Natural killer cell (primary cell): ENCODE results near the gene CST3. TPM values are rescaled to one million over a fixed set of nuclear protein-coding genes. Genes with fewer than 3 reads are reported as not detected.

ENCODE experiments used
- ATAC-seq, 3 donors: fragments of 150-1000 bp in 2 of 3; fragments of 200-7000 bp in 1 of 3; cut with Tn5 transposase; 1 replicate in 1 of 3; 2 replicates in 2 of 3; pipeline ENCODE4 v1.10.0; 2021; ENCODE audit warnings: mild to moderate bottlenecking in 2 of 3, moderate library complexity in 2 of 3
- DNase-seq, 2 donors: peaks; one replicate each; pipeline versions ENCODE4 v3.0.0 to v3.0.0-alpha.2; 2013 to 2021; ENCODE audit warnings: mixed read lengths in 1 of 2
- H3K27ac ChIP-seq: one replicate; pipeline ENCODE4 v1.5.1; 2013; ENCODE audit warnings: mild to moderate bottlenecking, low read length
- H3K27me3 ChIP-seq: one replicate; pipeline ENCODE4 v1.6.1; 2013; ENCODE audit warnings: low read length; ENCODE audit not compliant: control insufficient read depth, insufficient read depth
- H3K36me3 ChIP-seq: one replicate; pipeline ENCODE4 v1.6.1; 2013; ENCODE audit warnings: low read length; ENCODE audit not compliant: control insufficient read depth, insufficient read depth
- H3K4me1 ChIP-seq: one replicate; pipeline ENCODE4 v1.6.1; 2013; ENCODE audit warnings: low read length; ENCODE audit not compliant: control insufficient read depth, insufficient read depth
- H3K4me3 ChIP-seq: one replicate; pipeline ENCODE4 v1.5.1; 2013; ENCODE audit warnings: low read length
- H3K9me3 ChIP-seq: one replicate; pipeline ENCODE4 v1.6.1; 2013; ENCODE audit warnings: low read length; ENCODE audit not compliant: control insufficient read depth, insufficient read depth
- H3K27ac Mint-ChIP-seq, 2 donors: one replicate each; pipeline ENCODE4 v1.8.0; 2022; ENCODE audit warnings: mild to moderate bottlenecking in 2 of 2, mixed read lengths in 2 of 2, moderate library complexity in 1 of 2
- H3K27me3 Mint-ChIP-seq, 2 donors: one replicate each; pipeline ENCODE4 v1.8.0; 2022; ENCODE audit warnings: low read depth in 2 of 2, mixed read lengths in 2 of 2
- H3K36me3 Mint-ChIP-seq: one replicate; pipeline ENCODE4 v1.8.0; 2022; ENCODE audit warnings: mixed read lengths
- H3K4me1 Mint-ChIP-seq, 2 donors: one replicate each; pipeline ENCODE4 v1.8.0; 2022; ENCODE audit warnings: mixed read lengths in 2 of 2
- H3K4me3 Mint-ChIP-seq: one replicate; pipeline ENCODE4 v1.8.0; 2022; ENCODE audit warnings: mild to moderate bottlenecking, moderate library complexity, mixed read lengths
- H3K9me3 Mint-ChIP-seq, 2 donors: one replicate each; pipeline ENCODE4 v1.8.0; 2022; ENCODE audit warnings: mixed read lengths in 2 of 2
- WGBS: methylation state at CpG from one replicate; pipeline ENCODE4 v1.1.7; 2013; ENCODE audit warnings: missing lambda C conversion rate; ENCODE audit not compliant: insufficient coverage; 5-methylcytosine and 5-hydroxymethylcytosine counted together
- intact Hi-C: fragments of 100-400 bp; cut with micrococcal nuclease; formaldehyde crosslinking; loops from one replicate; pipeline ENCODE4 v1.14.2; 2022
- total RNA-seq, 4 donors: library from RNA; stranded (reverse); fragments of 120-200 nt in 1 of 4; gene quantifications; one replicate each; pipeline versions ENCODE4 v1.2.3 to v1.2.4, GENCODE V29; 2013 to 2022
- TF ChIP-seq, protein P1 (sequence below): fragments of 200-600 bp; IDR thresholded peaks from one replicate; pipeline ENCODE4 v1.8.0; 2022; ENCODE audit warnings: antibody characterized with exemption

The CST3 gene
- total RNA-seq, 3 donors from 2014 or later (not counting 1 experiment from before 2014, with no cell fraction given) = 30.0 to 118 (median 83.8) TPM

GRCh38 chr20:23668477-23668951, 30.8 kb upstream of the CST3 start:
- 34% methylated on average over 4 of the region's 4 CpGs for WGBS
- H3K36me3 Mint-ChIP-seq = no peaks in the 10 kb centered on the region
- no peak overlapping the region for H3K27ac Mint-ChIP-seq
- TF ChIP-seq, protein P1, sequence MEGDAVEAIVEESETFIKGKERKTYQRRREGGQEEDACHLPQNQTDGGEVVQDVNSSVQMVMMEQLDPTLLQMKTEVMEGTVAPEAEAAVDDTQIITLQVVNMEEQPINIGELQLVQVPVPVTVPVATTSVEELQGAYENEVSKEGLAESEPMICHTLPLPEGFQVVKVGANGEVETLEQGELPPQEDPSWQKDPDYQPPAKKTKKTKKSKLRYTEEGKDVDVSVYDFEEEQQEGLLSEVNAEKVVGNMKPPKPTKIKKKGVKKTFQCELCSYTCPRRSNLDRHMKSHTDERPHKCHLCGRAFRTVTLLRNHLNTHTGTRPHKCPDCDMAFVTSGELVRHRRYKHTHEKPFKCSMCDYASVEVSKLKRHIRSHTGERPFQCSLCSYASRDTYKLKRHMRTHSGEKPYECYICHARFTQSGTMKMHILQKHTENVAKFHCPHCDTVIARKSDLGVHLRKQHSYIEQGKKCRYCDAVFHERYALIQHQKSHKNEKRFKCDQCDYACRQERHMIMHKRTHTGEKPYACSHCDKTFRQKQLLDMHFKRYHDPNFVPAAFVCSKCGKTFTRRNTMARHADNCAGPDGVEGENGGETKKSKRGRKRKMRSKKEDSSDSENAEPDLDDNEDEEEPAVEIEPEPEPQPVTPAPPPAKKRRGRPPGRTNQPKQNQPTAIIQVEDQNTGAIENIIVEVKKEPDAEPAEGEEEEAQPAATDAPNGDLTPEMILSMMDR = peak; percentile 64
- no peaks in the 10 kb centered on the region for H3K9me3 Mint-ChIP-seq
- H3K27me3 Mint-ChIP-seq = peaks cover 0 to 5% of the 10 kb centered on the region in 2 donors
- H3K4me3 Mint-ChIP-seq = no peak overlapping the region
- Histone ChIP-seq H3K4me3 (no peak overlapping the region), H3K36me3 (no peaks in the 10 kb centered on the region), H3K4me1 (no peaks in the 10 kb centered on the region), H3K27ac (no peak overlapping the region), H3K9me3 (no peaks in the 10 kb centered on the region), H3K27me3 (no peaks in the 10 kb centered on the region)
- DNase-seq = peak in 1 of 2 donors; percentile 60
- intact Hi-C loops = no loop called here
- no peaks in the 10 kb centered on the region for H3K4me1 Mint-ChIP-seq
- ATAC-seq = peak; percentile 38 to 76 (median 52)

- intact Hi-C loops = no loop called here
- DNase-seq (no peak), ATAC-seq (no peak)
- H3K27ac ChIP-seq = no peak overlapping the region
- TF ChIP-seq, protein P1 = no peak
- H3K36me3 ChIP-seq = no peaks in the 10 kb centered on the region
- H3K4me3 Mint-ChIP-seq = no peak overlapping the region
- H3K36me3 Mint-ChIP-seq = no peaks in the 10 kb centered on the region
- H3K4me3 ChIP-seq = no peak overlapping the region
- H3K4me1 ChIP-seq = no peaks in the 10 kb centered on the region
- H3K9me3 ChIP-seq = no peaks in the 10 kb centered on the region
- no peak overlapping the region for H3K27ac Mint-ChIP-seq
- 90% methylated on average over 7 of the region's 7 CpGs for WGBS
- no peaks in the 10 kb centered on the region for H3K27me3 ChIP-seq
- no peaks in the 10 kb centered on the region for H3K4me1 Mint-ChIP-seq
- H3K9me3 Mint-ChIP-seq = no peaks in the 10 kb centered on the region
- no peaks in the 10 kb centered on the region for H3K27me3 Mint-ChIP-seq
Measured at GRCh38 chr20:23667666-23668065, 29.9 kb upstream of the CST3 start.

- Histone ChIP-seq H3K4me3 (no peak overlapping the region), H3K9me3 (no peaks in the 10 kb centered on the region), H3K4me1 (no peaks in the 10 kb centered on the region), H3K27me3 (no peaks in the 10 kb centered on the region), H3K36me3 (no peaks in the 10 kb centered on the region), H3K27ac (no peak overlapping the region)
- Mint-ChIP-seq H3K4me3 (no peak overlapping the region), H3K27ac (no peak overlapping the region), H3K9me3 (no peaks in the 10 kb centered on the region), H3K36me3 (no peaks in the 10 kb centered on the region), H3K4me1 (no peaks in the 10 kb centered on the region), H3K27me3 (no peaks in the 10 kb centered on the region)
- TF ChIP-seq, protein P1 = no peak
- intact Hi-C loops = no loop called here
- WGBS = 44% methylated on average over 2 of the region's 3 CpGs
- no peak for ATAC-seq
- no peak for DNase-seq
Measured at GRCh38 chr20:23666698-23667097, 28.9 kb upstream of the CST3 start.

- TF ChIP-seq, protein P1 = no peak
- DNase-seq = no peak
- WGBS = 90% methylated on average over 4 of the region's 4 CpGs
Measured at GRCh38 chr20:23666189-23666588, 28.4 kb upstream of the CST3 start.

More at GRCh38 chr20:23666189-23666588, 28.4 kb upstream of the CST3 start:
- Mint-ChIP-seq H3K9me3 (no peaks in the 10 kb centered on the region), H3K4me3 (no peak overlapping the region), H3K27ac (no peak overlapping the region), H3K4me1 (no peaks in the 10 kb centered on the region), H3K27me3 (no peaks in the 10 kb centered on the region), H3K36me3 (no peaks in the 10 kb centered on the region)
- no peaks in the 10 kb centered on the region for H3K9me3 ChIP-seq
- intact Hi-C loops = no loop called here
- H3K27ac ChIP-seq = no peak overlapping the region
- no peak for ATAC-seq
- no peak overlapping the region for H3K4me3 ChIP-seq
- H3K4me1 ChIP-seq = no peaks in the 10 kb centered on the region
- H3K27me3 ChIP-seq = no peaks in the 10 kb centered on the region
- no peaks in the 10 kb centered on the region for H3K36me3 ChIP-seq
